Astrocyte (in vitro differentiated cells and primary cell): ENCODE results near the gene NCOA7. TPM values are rescaled to one million over a fixed set of nuclear protein-coding genes. Genes with fewer than 3 reads are reported as not detected.

ENCODE experiments used
- DNase-seq: peaks from one replicate; pipeline ENCODE4 v3.0.0-alpha.2; 2010; ENCODE audit warnings: low read depth
- FAIRE-seq: peaks from 2 replicates; lab custom pipeline; 2011; peaks lifted over from hg19 to GRCh38; lab: Jason Lieb, UNC
- H2AFZ ChIP-seq: 2 replicates; pipeline ENCODE4 v1.6.0; 2012; ENCODE audit warnings: low read depth, low read length, inconsistent platforms
- H3K27ac ChIP-seq: 2 replicates; pipeline ENCODE4 v1.5.1; 2011; ENCODE audit warnings: low read depth, low read length, inconsistent platforms
- H3K27me3 ChIP-seq: 2 replicates; pipeline ENCODE4 v1.6.0; 2011; ENCODE audit warnings: low read length, inconsistent platforms; ENCODE audit not compliant: insufficient read depth
- H3K36me3 ChIP-seq: 2 replicates; pipeline ENCODE4 v1.5.1; 2011; ENCODE audit warnings: low read length, inconsistent platforms; ENCODE audit not compliant: insufficient read depth
- H3K4me1 ChIP-seq: 2 replicates; pipeline ENCODE4 v1.5.1; 2011; ENCODE audit warnings: low read length, inconsistent platforms; ENCODE audit not compliant: insufficient read depth
- H3K4me2 ChIP-seq: 2 replicates; pipeline ENCODE4 v1.6.0; 2012; ENCODE audit warnings: low read length, inconsistent platforms
- H3K4me3 ChIP-seq: 2 replicates; pipeline ENCODE4 v1.5.1; 2011; ENCODE audit warnings: low read depth, mild to moderate bottlenecking, low read length, inconsistent platforms; ENCODE audit not compliant: insufficient read depth
- H3K79me2 ChIP-seq: 2 replicates; pipeline ENCODE4 v1.6.0; 2012; ENCODE audit warnings: mild to moderate bottlenecking, low read length, inconsistent platforms; ENCODE audit not compliant: insufficient read depth
- H3K9ac ChIP-seq: 2 replicates; pipeline ENCODE4 v1.6.0; 2012; ENCODE audit warnings: mild to moderate bottlenecking, low read length, inconsistent platforms
- H3K9me3 ChIP-seq: 2 replicates; pipeline ENCODE4 v1.5.1; 2012; ENCODE audit warnings: low read depth, mild to moderate bottlenecking, low read length, inconsistent platforms; ENCODE audit not compliant: insufficient read depth
- H4K20me1 ChIP-seq: 2 replicates; pipeline ENCODE4 v1.6.0; 2012; ENCODE audit warnings: low read length, inconsistent platforms; ENCODE audit not compliant: insufficient read depth
- H3K27ac Mint-ChIP-seq: one replicate; pipeline ENCODE4 v1.8.0; 2021; ENCODE audit warnings: mild to moderate bottlenecking, mixed read lengths; ENCODE audit not compliant: unreplicated experiment
- H3K27me3 Mint-ChIP-seq: one replicate; pipeline ENCODE4 v1.8.0; 2021; ENCODE audit warnings: low read depth, mixed read lengths; ENCODE audit not compliant: unreplicated experiment
- H3K36me3 Mint-ChIP-seq: one replicate; pipeline ENCODE4 v1.8.0; 2021; ENCODE audit warnings: low read depth, mixed read lengths; ENCODE audit not compliant: unreplicated experiment
- H3K4me1 Mint-ChIP-seq: one replicate; pipeline ENCODE4 v1.8.0; 2021; ENCODE audit warnings: low read depth, mixed read lengths; ENCODE audit not compliant: unreplicated experiment
- H3K4me3 Mint-ChIP-seq: one replicate; pipeline ENCODE4 v1.8.0; 2021; ENCODE audit warnings: mild to moderate bottlenecking, moderate library complexity, mixed read lengths; ENCODE audit not compliant: unreplicated experiment
- H3K9me3 Mint-ChIP-seq: one replicate; pipeline ENCODE4 v1.8.0; 2021; ENCODE audit warnings: mild to moderate bottlenecking, mixed read lengths; ENCODE audit not compliant: unreplicated experiment
- CTCF ChIP-seq: IDR thresholded peaks from 2 replicates; pipeline ENCODE4 v1.5.1; 2011; ENCODE audit warnings: low read depth, mild to moderate bottlenecking, inconsistent platforms, low read length, moderate library complexity; ENCODE audit not compliant: insufficient read depth
- EZH2 ChIP-seq: IDR thresholded peaks from 2 replicates; pipeline ENCODE4 v1.6.1; 2012; ENCODE audit warnings: mild to moderate bottlenecking, low read length, inconsistent platforms; ENCODE audit not compliant: insufficient read depth
- total RNA-seq: library from RNA; stranded (reverse); gene quantifications from 2 replicates; pipeline ENCODE4 v1.2.1, GENCODE V29; 2021

Gene NCOA7
- total RNA-seq, 1 donor from 2014 or later = 26.0 TPM

GRCh38 chr6:125882243-125882642 lies 91.5 kb downstream of the NCOA7 start:
- FAIRE-seq = no peak
- Histone ChIP-seq H3K4me1 (no peaks in the 10 kb centered on the region), H3K4me3 (no peak overlapping the region), H3K36me3 (peaks cover 8% of the 10 kb centered on the region), H3K9ac (no peak overlapping the region), H3K27ac (no peak overlapping the region), H3K27me3 (no peaks in the 10 kb centered on the region), H3K79me2 (no peaks in the 10 kb centered on the region), H4K20me1 (no peaks in the 10 kb centered on the region), H2AFZ (no peak overlapping the region), H3K9me3 (no peaks in the 10 kb centered on the region), H3K4me2 (no peak overlapping the region)
- Mint-ChIP-seq H3K36me3 (peaks cover 7% of the 10 kb centered on the region), H3K4me1 (no peaks in the 10 kb centered on the region), H3K9me3 (no peaks in the 10 kb centered on the region), H3K27ac (no peak overlapping the region), H3K27me3 (no peaks in the 10 kb centered on the region), H3K4me3 (no peak overlapping the region)
- TF ChIP-seq EZH2 (no peak), CTCF (no peak)
- no peak for DNase-seq

GRCh38 chr6:125884634-125885371 lies 94.0 kb downstream of the NCOA7 start:
- no peak overlapping the region for H3K27ac Mint-ChIP-seq
- TF ChIP-seq CTCF = no peak
- TF ChIP-seq EZH2 = no peak
- H3K27me3 Mint-ChIP-seq = no peaks in the 10 kb centered on the region
- H3K9me3 ChIP-seq = no peaks in the 10 kb centered on the region
- H3K4me1 ChIP-seq = no peaks in the 10 kb centered on the region
- FAIRE-seq = no peak
- H3K79me2 ChIP-seq = no peaks in the 10 kb centered on the region
- no peak overlapping the region for H3K9ac ChIP-seq
- H3K4me3 Mint-ChIP-seq = no peak overlapping the region
- H3K36me3 ChIP-seq = peaks cover 8% of the 10 kb centered on the region
- H3K9me3 Mint-ChIP-seq = no peaks in the 10 kb centered on the region
- no peak overlapping the region for H3K27ac ChIP-seq
- H3K4me1 Mint-ChIP-seq = no peaks in the 10 kb centered on the region
- no peak overlapping the region for H2AFZ ChIP-seq
- no peak overlapping the region for H3K4me2 ChIP-seq
- H3K27me3 ChIP-seq = no peaks in the 10 kb centered on the region
- H4K20me1 ChIP-seq = no peaks in the 10 kb centered on the region
- H3K36me3 Mint-ChIP-seq = peaks cover 10% of the 10 kb centered on the region
- H3K4me3 ChIP-seq = no peak overlapping the region
- DNase-seq = no peak

- Histone ChIP-seq H3K27me3 (no peaks in the 10 kb centered on the region), H2AFZ (no peak overlapping the region), H4K20me1 (no peaks in the 10 kb centered on the region), H3K79me2 (no peaks in the 10 kb centered on the region), H3K4me3 (no peak overlapping the region), H3K4me2 (no peak overlapping the region), H3K4me1 (no peaks in the 10 kb centered on the region), H3K9ac (no peak overlapping the region), H3K27ac (no peak overlapping the region), H3K36me3 (peaks cover 8% of the 10 kb centered on the region), H3K9me3 (no peaks in the 10 kb centered on the region)
- no peak overlapping the region for H3K27ac Mint-ChIP-seq
- H3K36me3 Mint-ChIP-seq = peaks cover 7% of the 10 kb centered on the region
- no peak for DNase-seq
- no peaks in the 10 kb centered on the region for H3K27me3 Mint-ChIP-seq
- no peaks in the 10 kb centered on the region for H3K4me1 Mint-ChIP-seq
- H3K4me3 Mint-ChIP-seq = no peak overlapping the region
- H3K9me3 Mint-ChIP-seq = no peaks in the 10 kb centered on the region
- no peak for TF ChIP-seq EZH2
- TF ChIP-seq CTCF = no peak
- no peak for FAIRE-seq
These were observed 95.3 kb downstream of the NCOA7 start for GRCh38 chr6:125886021-125886420.
